Suppressor macrophage (primary cell): ENCODE data around the gene TNIP3.

Source experiments
- DNase-seq, 4 experiments: peaks; one replicate each; pipeline ENCODE4 v3.0.0-alpha.2; 2020 to 2022
- total RNA-seq, 17 experiments: gene quantifications; one replicate each; lab custom pipeline; 2026; ENCODE audit warnings: mixed read lengths in 6 of 17, inconsistent platforms in 3 of 17; lab: John Stamatoyannopoulos, UW

The TNIP3 gene, protein sequence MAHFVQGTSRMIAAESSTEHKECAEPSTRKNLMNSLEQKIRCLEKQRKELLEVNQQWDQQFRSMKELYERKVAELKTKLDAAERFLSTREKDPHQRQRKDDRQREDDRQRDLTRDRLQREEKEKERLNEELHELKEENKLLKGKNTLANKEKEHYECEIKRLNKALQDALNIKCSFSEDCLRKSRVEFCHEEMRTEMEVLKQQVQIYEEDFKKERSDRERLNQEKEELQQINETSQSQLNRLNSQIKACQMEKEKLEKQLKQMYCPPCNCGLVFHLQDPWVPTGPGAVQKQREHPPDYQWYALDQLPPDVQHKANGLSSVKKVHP
- total RNA-seq, result 0.05 to 1,009 (median 3.3) reads per million in 17 experiments

DNA sequence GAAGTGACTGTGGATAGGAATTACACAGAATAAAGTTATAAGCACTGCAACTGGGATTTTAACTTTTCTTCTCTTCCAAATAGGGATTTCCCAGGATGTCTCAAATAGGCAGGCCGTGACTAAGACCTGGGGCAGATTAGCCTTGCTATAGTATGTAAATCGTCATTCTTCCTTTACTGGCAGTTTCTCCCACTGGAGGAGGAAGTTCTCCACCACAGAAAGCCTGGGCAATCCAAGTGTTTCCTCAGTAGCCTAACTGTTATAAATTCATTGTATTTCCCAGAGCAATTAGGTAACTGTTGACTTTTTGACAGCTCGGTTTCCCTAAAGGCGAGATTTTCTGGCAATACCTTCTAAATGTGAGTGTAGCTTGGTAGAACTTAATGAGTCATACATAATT lies at the start of gene TNIP3:
Gene TNIP3, minus strand, starts transcription at position 31 of the 400 bp plus-strand sequence. CDS start 196 bp downstream, outside the sequence.
- peak; percentile 55 to 89 (median 78) for DNase-seq

DNA sequence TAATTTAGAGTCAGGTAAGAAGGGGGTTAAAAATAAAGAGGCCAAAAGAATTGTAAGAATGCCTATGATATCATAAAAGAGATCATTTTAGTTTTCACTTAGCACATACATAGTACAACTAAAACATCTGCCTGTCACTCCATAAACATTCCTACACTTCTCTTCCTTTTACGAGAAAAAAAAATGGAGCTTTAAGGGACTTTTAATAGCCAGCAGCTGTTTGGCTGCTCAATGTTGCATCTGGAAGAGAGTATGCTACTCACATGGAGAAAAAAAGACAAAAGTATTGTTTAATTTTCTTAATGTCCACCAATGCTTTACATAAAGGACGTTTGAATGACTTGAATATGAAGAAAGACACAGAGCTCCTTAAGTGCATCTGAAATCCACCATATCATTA lies 48.7 kb upstream of the TNIP3 start:
- no peak for DNase-seq

DNA sequence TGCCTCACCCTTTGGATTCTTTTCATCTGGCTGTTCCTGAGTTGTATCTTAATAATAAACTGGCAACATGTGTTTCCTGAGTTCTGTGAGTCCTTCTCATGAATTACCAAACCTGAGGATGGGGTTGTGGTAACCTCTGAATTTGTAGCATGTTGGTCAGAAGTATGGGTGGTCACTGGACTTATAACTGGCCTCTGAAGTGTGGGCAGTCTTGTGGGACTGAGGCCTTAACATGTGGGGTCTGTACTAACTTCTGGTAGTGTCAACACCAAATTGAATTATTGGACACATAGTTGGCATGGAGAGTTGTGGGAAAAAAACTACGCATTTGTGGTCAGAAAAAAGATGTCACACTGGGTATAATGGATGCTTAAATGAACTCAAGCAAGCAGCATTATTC lies 45.0 kb upstream of the TNIP3 start:
- no peak for DNase-seq

DNA sequence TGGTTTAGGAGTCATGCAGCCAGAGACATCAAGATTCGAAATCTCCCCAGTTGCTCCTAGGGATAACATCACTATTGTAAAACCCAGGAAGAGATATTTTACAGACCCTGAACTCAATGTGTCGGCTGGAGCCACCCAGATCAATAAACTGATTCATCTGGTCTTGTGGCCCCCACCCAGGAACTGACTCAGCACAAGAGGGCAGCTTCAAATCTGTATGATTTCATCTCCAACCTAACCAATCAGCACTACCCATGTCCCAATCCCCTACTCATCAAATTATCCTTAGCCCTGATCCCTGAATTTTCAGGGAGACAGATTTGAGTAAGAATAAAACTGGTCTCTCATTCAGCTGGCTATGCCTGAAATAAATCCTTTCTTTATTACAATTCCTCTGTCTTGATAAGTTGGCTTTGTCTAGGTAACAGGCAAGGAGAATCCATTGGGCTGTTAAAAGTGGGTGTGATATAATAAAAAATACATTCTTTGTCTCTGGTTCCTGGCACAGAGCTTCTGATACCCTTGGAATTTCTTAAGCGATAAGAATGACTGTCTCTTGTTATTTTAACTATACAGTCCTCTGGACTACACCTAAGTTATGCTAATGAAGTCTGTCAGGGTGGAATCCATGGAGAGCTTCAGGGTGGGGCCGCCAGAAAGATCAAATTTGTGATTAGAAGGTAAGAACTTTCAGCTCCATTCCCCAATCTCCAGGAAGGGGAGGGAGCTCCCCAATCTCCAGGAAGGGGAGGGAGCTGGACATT lies 44.3 kb upstream of the TNIP3 start:
- no peak for DNase-seq

DNA sequence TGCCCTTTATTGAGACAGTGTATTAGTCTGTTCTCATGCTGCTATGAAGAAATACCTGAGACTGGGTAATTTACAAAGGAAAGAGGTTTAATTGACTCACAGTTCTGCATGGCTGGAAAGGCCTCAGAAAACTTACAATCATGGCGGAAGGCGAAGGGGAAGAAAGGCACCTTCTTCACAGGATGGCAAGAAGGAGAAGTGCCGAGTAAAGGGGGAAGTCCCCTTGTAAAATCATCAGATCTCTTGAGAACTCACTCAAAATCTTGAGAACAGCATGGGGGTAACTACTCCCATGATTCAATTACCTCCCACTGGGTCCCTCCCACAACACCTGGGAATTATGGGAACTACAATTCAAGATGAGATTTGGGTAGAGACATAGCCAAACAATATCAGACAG lies 41.7 kb upstream of the TNIP3 start:
- DNase-seq, result peak in 3 of 4 experiments; percentile 33 to 46 (median 44)

DNA sequence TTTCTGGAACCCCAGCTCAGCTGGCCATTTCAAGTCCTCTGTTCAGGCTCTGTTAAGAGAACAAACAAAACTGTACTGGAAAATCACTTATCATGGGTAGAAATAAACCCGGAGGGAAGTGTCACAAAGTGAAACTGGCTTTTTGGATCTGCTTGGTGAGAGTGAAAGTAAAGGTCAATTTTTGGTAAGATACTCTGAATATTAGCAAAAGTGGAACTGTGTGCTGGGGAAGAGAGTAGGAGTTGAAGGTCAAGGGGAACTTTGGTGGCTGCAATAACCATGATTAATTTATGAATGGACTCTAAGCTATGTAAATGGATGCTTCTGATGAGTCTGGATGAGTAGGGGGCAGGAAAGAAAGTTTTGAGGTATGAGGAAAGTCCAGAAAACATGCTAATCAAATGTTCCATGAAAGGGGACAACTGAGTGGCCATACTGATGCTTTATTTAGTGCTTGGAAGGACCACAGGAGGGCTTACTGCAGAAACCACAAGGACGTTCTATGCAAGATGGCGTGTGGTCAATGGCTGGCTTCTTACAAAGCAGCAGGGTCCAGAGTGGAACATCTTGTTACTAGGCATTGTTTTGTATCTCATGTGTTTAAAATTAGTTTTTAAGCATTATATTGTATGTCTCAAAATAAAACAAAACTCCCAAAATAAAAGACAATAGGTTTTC lies 36.8 kb upstream of the TNIP3 start:
- peak; percentile 38 to 81 (median 60) for DNase-seq

DNA sequence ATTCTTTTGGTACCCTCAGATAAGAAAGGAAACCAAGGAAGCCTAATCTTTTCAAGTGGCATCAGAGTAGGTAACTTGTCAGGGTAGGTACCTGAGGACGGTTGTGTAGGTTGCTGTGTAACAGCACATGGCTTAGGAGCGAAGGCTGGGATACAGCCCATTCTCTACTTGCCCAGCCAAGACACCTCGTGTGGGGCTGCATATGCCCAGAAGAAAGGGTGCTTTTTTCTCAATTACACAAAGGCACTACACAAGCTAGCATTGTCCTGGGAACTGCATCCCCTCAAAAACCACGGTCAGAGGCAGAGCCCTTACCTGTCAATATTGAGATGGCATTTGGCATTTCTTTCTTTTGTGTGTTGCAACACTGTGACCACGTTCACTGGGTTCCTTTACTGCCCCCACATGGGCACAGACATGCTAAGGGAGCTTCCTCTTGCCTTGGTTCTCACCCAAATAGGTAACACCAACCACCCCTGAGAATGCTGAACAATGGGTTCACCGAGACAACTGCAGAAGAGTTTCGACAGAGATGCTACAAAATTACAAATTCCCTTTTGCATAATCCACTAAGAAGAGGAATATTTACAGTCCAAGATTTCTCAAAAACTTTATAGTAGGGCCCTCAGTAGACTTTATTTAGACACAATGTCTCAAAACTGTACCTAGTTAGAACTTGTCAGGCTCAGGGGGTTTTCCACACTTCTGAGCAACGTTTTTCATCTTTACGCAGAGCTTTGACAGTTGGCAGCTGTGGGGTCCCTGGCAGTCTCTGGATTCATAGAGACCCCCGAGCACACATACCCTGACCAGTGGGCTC lies 35.8 kb upstream of the TNIP3 start:
- DNase-seq, result peak in 3 of 4 experiments; percentile 52 to 62 (median 59)

DNA sequence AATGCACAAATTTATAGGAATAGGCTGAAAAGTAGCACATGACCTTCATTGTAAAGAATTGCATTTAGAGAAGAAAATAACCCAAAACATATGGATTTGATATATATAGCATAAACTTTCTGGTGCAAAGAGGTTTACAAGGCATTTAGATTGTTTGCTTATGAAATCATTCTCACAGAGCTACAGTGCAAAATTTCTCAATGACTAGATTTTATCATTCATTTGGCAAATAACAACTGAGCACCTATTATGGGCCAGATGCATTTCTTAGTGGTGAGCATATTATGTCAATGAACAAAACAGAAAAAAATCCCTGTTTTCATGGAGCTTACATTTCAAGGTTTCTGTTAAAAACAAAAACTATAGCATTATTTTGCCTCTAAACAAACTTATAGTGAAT lies 34.1 kb upstream of the TNIP3 start:
- DNase-seq, result no peak

DNA sequence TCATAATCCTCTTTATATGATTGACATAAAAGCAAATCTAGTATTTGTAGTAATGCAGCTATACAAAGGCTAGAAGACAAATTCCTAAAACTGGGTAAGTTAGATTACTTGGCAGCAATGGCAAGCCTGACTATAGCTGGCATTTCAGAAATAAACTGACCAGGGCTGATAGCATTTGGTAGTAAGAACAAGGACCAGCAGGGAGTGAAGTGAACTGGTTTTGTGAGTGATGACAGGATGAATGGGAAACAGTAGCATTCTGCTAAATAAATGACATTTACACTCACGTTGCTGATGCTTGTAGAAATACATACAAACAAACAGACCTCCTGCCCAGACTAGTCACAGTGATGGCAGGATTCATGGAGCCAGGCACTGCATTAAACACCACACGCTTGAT lies 31.5 kb upstream of the TNIP3 start:
- no peak for DNase-seq

DNA sequence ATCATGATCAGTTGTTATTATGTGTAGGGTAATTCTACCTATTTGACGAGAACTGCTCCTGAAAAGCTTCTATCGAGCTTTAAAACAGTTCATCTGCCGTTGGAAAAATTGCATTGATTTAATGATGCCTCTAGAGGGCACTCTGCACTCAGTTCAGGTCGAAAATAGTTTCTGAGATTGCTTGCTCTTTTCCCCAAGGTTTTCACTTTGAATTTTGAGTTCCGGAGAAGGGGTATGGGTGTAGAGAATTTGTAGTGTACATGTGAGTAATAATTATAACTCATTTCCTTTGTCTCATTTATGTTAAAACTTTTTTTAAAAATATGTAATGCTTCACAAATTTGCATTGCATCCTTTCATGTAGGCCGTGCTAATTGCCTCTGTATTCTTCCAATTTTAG lies 28.4 kb upstream of the TNIP3 start:
- peak; percentile 41 to 77 (median 64) for DNase-seq

DNA sequence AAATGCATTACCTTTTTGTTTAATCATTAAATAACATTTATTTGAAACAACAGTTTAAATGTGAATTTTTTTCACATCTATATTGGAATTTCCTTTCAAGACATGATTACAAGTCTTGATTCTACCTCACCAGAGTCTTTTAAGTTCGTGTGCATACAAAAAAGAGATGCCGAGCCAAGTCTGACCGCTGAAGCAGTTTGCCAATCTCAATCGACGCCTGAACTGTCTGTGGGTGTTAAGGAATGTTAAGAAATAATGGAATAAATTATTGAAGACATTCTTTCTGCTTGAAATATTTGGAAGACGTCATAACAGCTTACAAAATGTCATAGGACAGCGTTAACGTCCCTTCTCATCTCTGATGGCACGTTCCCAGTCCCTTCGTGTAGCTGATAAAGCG lies 27.9 kb upstream of the TNIP3 start:
- DNase-seq, result no peak

DNA sequence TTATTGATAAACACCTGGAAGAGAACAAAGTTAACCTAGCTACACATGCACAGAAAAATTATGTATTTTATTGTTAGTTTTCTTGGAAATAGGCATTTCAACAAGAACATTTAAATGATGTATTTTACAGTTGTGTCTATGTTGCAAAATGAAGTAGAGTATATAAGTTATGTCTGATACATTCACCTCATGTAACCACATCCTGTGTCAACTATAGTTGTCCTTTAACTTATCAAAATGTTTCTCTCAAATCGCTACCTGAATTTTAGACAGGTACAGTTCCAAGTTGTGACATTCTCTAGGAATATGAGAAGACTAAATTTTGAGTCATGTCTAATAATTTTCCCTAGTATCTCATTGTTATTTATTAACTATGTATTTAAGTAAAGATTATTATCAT lies 27.2 kb upstream of the TNIP3 start:
- DNase-seq, result no peak

DNA sequence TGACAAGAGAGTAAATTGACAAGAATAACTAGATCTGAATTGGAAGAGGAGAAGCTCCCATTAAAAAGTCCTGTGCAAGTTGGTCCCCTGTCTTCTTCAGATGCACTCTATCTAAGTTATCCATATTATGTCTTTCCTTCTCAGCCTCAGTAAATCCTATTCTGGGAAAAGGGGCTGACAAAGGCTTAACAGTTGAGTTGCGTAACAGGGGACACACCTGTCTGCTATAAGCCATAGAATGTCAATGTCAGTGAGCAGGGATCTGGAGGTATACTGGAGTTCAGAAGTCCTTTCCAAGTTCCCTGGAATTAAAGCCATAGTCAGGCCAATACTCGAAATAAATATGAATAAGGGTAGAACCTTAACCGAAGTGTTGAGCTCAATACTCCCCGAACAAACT lies 26.3 kb upstream of the TNIP3 start:
- no peak for DNase-seq

DNA sequence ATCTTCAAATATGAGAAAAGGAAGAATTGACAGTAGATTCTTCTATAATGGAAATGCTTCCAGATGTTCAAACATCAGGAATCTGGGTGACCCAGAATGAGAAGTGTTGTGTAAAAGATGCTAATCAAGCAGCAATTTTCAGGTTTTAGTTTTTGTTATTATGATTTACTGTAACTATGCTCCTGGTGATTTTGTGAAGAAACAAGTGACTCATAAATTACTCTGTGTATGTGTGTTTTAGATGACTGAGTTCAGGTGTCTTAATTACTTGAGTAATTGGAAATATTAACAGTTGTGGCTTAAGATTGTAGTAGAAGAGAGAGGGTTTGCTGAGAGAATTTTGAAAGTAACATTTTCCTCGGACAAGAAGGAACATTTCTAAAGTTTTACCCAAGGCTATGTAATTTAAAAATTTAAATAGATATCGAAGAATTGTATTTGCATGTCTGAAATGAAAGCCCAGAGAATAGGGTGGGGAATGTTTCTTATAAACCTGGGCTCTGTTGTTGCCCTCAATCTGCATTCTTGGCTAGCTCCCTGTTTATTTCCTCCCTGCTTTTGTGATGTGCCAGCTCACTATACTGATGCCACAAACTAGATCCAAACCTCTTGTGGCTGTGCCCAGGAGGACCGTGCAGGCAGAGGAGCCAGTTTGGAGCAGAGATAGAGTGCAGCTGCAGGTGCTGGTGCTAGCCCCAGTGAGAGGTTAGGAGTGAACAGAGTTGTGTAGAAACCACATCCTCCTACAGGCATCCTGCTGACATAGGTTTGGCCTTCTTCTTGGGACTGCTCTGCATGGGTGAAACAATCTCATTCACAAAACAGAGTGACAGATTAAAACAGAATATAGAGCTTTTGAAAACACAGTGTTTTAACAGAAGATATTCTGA lies 25.4 kb upstream of the TNIP3 start:
- no peak for DNase-seq

DNA sequence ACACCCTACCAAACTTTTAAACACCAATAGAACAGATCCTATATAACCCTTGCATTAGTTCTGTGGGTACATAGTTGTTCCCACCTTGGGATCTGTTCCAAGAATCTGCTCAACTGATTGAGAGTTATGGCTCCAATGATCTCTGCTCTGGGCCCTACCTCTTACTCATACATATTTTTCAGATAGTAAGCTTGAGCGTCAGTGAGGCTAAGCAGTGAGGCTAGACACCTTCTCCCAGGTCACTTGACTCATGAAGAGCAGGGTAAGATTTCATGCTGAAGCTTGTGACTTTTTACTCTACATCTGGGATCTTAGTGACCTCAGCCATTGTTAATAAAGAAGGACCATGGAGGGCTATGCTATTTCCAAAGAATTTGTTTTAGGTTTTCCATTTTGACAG lies 23.1 kb upstream of the TNIP3 start:
- no peak for DNase-seq

DNA sequence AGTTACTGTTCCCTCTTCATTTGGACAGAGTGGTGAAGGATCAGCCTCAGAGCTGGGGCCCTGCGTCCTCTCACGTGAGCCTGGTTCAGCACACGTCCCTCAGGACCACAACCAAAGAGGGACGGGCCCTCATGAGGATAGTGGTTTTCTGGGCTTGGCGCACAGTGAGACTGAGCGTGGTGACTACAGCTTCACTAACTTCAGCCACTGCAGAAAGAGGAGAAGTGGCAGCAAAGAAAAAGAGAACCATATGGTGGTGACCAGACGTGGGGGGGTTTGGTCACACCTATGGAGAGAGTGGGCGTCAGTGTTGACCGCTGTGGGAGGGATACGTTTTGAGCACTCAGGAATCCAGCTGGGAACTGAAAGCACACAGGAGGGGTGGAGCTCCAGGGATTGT lies 21.8 kb upstream of the TNIP3 start:
- peak in 3 of 4 experiments; percentile 26 to 35 (median 30) for DNase-seq

DNA sequence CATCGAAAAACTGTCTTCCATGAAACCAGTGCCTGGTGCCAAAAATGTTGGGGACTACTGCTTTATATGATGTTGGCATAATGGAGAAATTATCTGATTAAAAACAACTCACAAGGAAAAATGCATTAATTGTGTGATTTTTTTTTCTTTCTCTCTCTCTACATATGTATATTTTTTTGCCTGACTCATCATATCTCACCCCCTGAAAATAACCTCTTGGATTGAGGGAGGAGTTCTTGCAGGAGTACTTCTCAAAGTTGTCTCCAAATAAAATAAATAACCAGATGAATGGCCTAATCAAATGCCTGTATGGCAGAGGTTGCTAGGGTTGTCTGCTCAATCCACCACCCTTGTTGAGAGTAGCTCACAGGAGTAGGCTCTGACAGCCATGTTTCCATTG lies 19.9 kb upstream of the TNIP3 start:
- DNase-seq, result no peak

DNA sequence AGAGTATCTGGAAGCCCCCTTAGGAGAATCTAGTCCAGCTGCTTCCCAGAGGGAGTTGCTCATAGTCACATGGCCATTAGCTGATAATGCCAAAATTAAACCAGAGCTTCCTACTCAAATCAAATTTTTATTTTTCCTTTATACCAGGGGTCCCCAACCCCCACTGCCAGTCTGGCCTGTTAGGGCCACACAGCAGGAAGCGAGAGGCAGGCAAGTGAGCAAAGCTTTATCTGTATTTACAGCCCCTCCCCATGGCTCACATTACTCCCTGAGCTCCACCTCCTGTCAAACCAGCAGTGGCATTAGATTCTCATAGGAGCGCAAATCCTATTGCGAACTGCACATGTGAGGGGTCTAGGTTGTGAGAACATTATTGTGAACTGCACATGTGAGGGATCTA lies 19.2 kb upstream of the TNIP3 start:
- DNase-seq, result no peak

DNA sequence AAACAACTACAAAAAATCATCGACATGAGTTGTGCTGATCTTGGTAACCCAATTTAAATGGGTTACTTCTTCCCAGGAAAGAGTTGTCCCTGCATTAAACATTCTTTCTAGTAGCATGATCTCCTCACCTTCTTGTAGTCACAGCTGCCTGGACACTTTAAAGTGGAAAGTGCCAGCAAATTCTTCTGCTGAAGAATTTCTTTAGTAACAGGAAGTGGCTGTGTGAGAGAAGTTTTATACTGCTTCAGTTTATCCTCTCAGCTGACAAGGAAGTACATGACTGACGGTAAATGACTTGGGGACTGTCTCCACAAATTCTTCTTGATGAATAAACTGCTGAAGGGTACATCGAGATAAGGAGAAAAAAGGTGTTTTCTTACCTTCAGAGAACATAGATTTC lies 18.2 kb upstream of the TNIP3 start:
- DNase-seq, result peak; percentile 28 to 70 (median 51)

DNA sequence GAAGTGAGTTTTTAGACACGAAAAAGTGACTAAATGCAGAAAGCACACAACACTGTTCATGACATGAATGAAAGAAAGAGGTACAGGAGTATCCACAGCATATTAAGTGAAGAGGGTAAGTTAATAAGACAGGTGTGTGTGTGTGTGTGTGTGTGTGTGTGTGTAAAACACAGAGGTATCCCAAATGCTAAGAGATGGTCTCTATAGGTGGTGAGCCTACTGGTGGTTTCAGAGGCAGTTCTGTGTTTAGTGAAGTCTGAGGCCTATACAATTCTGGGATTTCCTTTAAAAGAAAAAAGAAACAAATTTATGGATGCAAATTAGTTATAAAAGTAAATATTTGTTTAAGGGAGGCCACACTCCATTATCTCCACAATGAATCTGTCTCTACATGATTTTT lies 17.4 kb upstream of the TNIP3 start:
- DNase-seq, result no peak

DNA sequence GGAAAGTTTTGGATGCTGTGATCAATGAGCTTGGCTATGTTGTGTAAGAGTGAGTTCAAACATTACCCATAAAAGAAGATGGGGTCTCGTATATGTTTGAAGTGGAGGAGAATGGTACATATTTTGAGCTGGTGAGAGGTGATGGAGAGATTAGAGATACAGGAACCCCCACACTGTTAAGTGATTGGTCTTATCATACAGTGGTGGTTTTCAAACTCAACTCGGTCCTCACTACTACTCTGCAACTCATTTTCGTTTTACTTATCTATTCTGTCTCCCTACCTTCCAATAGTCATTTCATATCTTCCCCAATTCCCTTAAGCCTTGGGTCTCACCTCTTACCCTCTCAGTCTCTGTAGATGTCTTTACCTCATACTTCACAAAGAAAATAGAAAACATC lies 16.4 kb upstream of the TNIP3 start:
- no peak for DNase-seq
